B cell (primary cell): ENCODE data around the gene FSIP1. TPM values are rescaled to one million over a fixed set of nuclear protein-coding genes. Genes with fewer than 3 reads are reported as not detected.

ENCODE experiments used
- ATAC-seq: fragments of 200-7000 bp; cut with Tn5 transposase; one replicate; pipeline ENCODE4 v1.10.0; 2021; ENCODE audit warnings: low read depth, mild to moderate bottlenecking, moderate number of reproducible peaks, moderate library complexity
- CTCF ChIA-PET: fragments of 350-600 bp; sonication (Branson Sonifier 250); formaldehyde crosslinking; loops from one replicate; lab custom pipeline; 2021; ENCODE audit warnings: antibody characterized with exemption, inconsistent platforms; lab: Charles Lee
- POLR2A ChIA-PET: fragments of 350-600 bp; sonication (Branson Sonifier 250); formaldehyde crosslinking; loops from one replicate; lab custom pipeline; 2021; ENCODE audit warnings: antibody characterized with exemption; lab: Charles Lee
- DNase-seq: peaks from one replicate; pipeline ENCODE4 v3.0.0; 2013
- H2AFZ ChIP-seq: 2 replicates; pipeline ENCODE4 v1.6.1; 2012; ENCODE audit warnings: mild to moderate bottlenecking, low read depth, low read length; ENCODE audit not compliant: insufficient read depth, poor library complexity, severe bottlenecking
- H3K27ac ChIP-seq, 2 donors: 1 replicate in 1 of 2; 2 replicates in 1 of 2; pipeline ENCODE4 v1.5.1; 2012 to 2013; ENCODE audit warnings: low read length in 2 of 2, mild to moderate bottlenecking in 2 of 2, moderate library complexity in 1 of 2
- H3K27me3 ChIP-seq, 4 experiments: fragments of 200-600 bp in 1 of 4; sonication (generic) in 1 of 4; replicated peaks in 1 of 4; 1 replicate in 2 of 4; 2 replicates in 2 of 4; pipeline versions ENCODE4 v1.6.1 to v1.7.0; 2013 to 2016; ENCODE audit warnings: low read length in 3 of 4, mild to moderate bottlenecking in 2 of 4, mixed read lengths in 1 of 4, moderate library complexity in 1 of 4; ENCODE audit not compliant: insufficient read depth in 4 of 4, control insufficient read depth in 3 of 4; ENCODE audit errors: control extremely low read depth in 1 of 4
- H3K36me3 ChIP-seq, 2 experiments: replicated peaks in 1 of 2; 1 replicate in 1 of 2; 2 replicates in 1 of 2; pipeline versions ENCODE4 v1.6.1 to v1.7.1; 2013; ENCODE audit warnings: low read length in 1 of 2; ENCODE audit not compliant: insufficient read depth in 2 of 2, control insufficient read depth in 1 of 2; ENCODE audit errors: control extremely low read depth in 1 of 2, extremely low read depth in 1 of 2
- H3K4me1 ChIP-seq, 2 donors: fragments of 200-600 bp in 1 of 2; sonication (generic) in 1 of 2; 1 replicate in 1 of 2; 2 replicates in 1 of 2; pipeline versions ENCODE4 v1.5.1 to v1.6.1; 2013 to 2017; ENCODE audit warnings: low read length in 2 of 2; ENCODE audit not compliant: control insufficient read depth in 2 of 2, insufficient read depth in 2 of 2
- H3K4me2 ChIP-seq: replicated peaks from 2 replicates; pipeline ENCODE3; 2012; ENCODE audit warnings: mild to moderate bottlenecking, low read depth, low read length; ENCODE audit not compliant: poor library complexity, severe bottlenecking
- H3K4me3 ChIP-seq, 5 experiments: fragments of 200-600 bp in 1 of 5; sonication (generic) in 1 of 5; 1 replicate in 3 of 5; 2 replicates in 2 of 5; pipeline versions ENCODE4 v1.5.1 to v1.7.0; 2011 to 2016; ENCODE audit warnings: low read length in 4 of 5, mild to moderate bottlenecking in 4 of 5, low read depth in 2 of 5, control low read depth in 1 of 5, moderate library complexity in 1 of 5; ENCODE audit not compliant: insufficient read depth in 1 of 5; ENCODE audit errors: control extremely low read depth in 1 of 5, extremely low read depth in 1 of 5
- H3K79me2 ChIP-seq: fragments of 200-600 bp; sonication (generic); one replicate; pipeline ENCODE4 v1.6.0; 2016; ENCODE audit warnings: low read length; ENCODE audit not compliant: control insufficient read depth, insufficient read depth
- H3K9ac ChIP-seq: fragments of 200-600 bp; sonication (generic); 2 replicates; pipeline ENCODE4 v1.6.1; 2017; ENCODE audit warnings: mild to moderate bottlenecking, low read length, moderate library complexity
- H3K9me3 ChIP-seq, 3 donors: one replicate each; pipeline versions ENCODE4 v1.6.1 to v1.7.1; 2013; ENCODE audit warnings: low read length in 2 of 3; ENCODE audit not compliant: control insufficient read depth in 2 of 3, insufficient read depth in 1 of 3; ENCODE audit errors: control extremely low read depth in 1 of 3
- H4K20me1 ChIP-seq: 2 replicates; pipeline ENCODE4 v1.6.0; 2012; ENCODE audit warnings: mild to moderate bottlenecking, low read length; ENCODE audit not compliant: insufficient read depth, control insufficient read depth, poor library complexity, severe bottlenecking
- H3K27ac Mint-ChIP-seq: one replicate; pipeline ENCODE4 v1.8.0; 2021; ENCODE audit warnings: mixed read lengths
- H3K27me3 Mint-ChIP-seq: one replicate; pipeline ENCODE4 v1.8.0; 2021; ENCODE audit warnings: mixed read lengths
- H3K4me1 Mint-ChIP-seq: one replicate; pipeline ENCODE4 v1.8.0; 2021; ENCODE audit warnings: mixed read lengths
- H3K4me3 Mint-ChIP-seq: one replicate; pipeline ENCODE4 v1.8.0; 2021; ENCODE audit warnings: mixed read lengths
- H3K9me3 Mint-ChIP-seq: one replicate; pipeline ENCODE4 v1.8.0; 2022; ENCODE audit warnings: mixed read lengths; ENCODE audit not compliant: insufficient read depth
- CTCF ChIP-seq: fragments of 200-600 bp; IDR thresholded peaks from one replicate; pipeline ENCODE4 v1.8.0; 2022; ENCODE audit warnings: antibody characterized with exemption, mild to moderate bottlenecking
- EZH2 ChIP-seq: IDR thresholded peaks from 2 replicates; pipeline ENCODE4 v1.6.1; 2012; ENCODE audit warnings: borderline replicate concordance, low read depth, mild to moderate bottlenecking, moderate library complexity, low read length; ENCODE audit not compliant: insufficient read depth, poor library complexity, severe bottlenecking
- WGBS: methylation state at CpG from one replicate; pipeline ENCODE4 v1.1.5; 2013; ENCODE audit warnings: missing lambda C conversion rate; ENCODE audit not compliant: insufficient coverage; 5-methylcytosine and 5-hydroxymethylcytosine counted together
- intact Hi-C: fragments of 100-400 bp; cut with micrococcal nuclease; formaldehyde crosslinking; loops from one replicate; pipeline ENCODE4 v1.10.0; 2022
- polyA plus RNA-seq: library from polyadenylated mRNA; depleted of rRNA; stranded (reverse); fragments of >200 nt; gene quantifications from 2 replicates; pipeline ENCODE4 v1.2.3, GENCODE V29; 2012
- total RNA-seq, 2 donors: library from RNA; stranded (reverse); fragments of 120-200 nt in 1 of 2; gene quantifications; 1 replicate in 1 of 2; 2 replicates in 1 of 2; pipeline versions ENCODE4 v1.2.3 to v1.2.4, GENCODE V29; 2013 to 2022

The FSIP1 gene
- total and polyA plus RNA-seq, 2 donors (not counting 1 experiment from before 2014, with no cell fraction given), result 0.19 to 0.49 TPM

DNA sequence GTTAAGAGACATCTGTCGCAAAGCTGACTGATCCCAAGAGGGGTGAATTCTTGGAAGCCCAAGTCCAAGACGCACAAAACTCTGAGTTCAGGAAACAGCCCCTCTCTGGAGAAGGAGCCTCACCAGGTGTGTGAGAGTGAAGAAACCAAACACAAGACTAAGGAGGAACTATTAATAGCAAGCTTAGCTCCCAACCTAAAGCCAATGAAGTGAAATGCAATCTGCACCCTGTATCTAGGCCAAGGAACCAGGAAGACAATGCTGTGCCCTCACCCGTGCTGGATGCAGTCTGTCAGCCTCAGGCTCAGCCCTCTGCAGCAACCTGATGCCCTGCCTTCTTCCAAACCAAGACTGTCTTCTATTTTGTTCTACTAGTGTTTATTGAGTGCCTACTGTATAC is 224.2 kb downstream of the FSIP1 start:
- no peak overlapping the region for H2AFZ ChIP-seq
- intact Hi-C loops, result no loop called here
- ATAC-seq, result no peak
- no peaks in the 10 kb centered on the region for H3K27me3 Mint-ChIP-seq
- 34% methylated on average over 3 of the region's 3 CpGs for WGBS
- H3K4me2 ChIP-seq, result no peak overlapping the region
- H3K79me2 ChIP-seq, result no peaks in the 10 kb centered on the region
- H3K4me3 ChIP-seq, result no peak overlapping the region
- H3K4me1 ChIP-seq, result no peaks in the 10 kb centered on the region
- no peak for DNase-seq
- no peaks in the 10 kb centered on the region for H3K9me3 Mint-ChIP-seq
- no peaks in the 10 kb centered on the region for H3K36me3 ChIP-seq
- H3K27ac ChIP-seq, result no peak overlapping the region
- H3K9ac ChIP-seq, result no peak overlapping the region
- no peaks in the 10 kb centered on the region for H4K20me1 ChIP-seq
- H3K27ac Mint-ChIP-seq, result no peak overlapping the region
- POLR2A ChIA-PET, result no interaction called here
- no peaks in the 10 kb centered on the region for H3K9me3 ChIP-seq
- H3K4me3 Mint-ChIP-seq, result no peak overlapping the region
- H3K4me1 Mint-ChIP-seq, result no peaks in the 10 kb centered on the region
- TF ChIP-seq EZH2 (no peak), CTCF (no peak)
- no peaks in the 10 kb centered on the region for H3K27me3 ChIP-seq
- CTCF ChIA-PET, result no interaction called here

- 93% methylated on average over 4 of the region's 7 CpGs for WGBS
- CTCF ChIA-PET, result no interaction called here
- intact Hi-C loops, result no loop called here
These were observed 226.2 kb downstream of the FSIP1 start for GRCh38 chr15:39556461-39556860.

More at GRCh38 chr15:39556461-39556860, 226.2 kb downstream of the FSIP1 start:
- Histone ChIP-seq H3K9ac (no peak overlapping the region), H3K4me3 (no peak overlapping the region), H3K27me3 (no peaks in the 10 kb centered on the region), H3K9me3 (no peaks in the 10 kb centered on the region), H3K4me2 (no peak overlapping the region), H3K36me3 (no peaks in the 10 kb centered on the region), H2AFZ (no peak overlapping the region), H3K79me2 (no peaks in the 10 kb centered on the region), H3K27ac (no peak overlapping the region), H3K4me1 (no peaks in the 10 kb centered on the region), H4K20me1 (no peaks in the 10 kb centered on the region)
- Mint-ChIP-seq H3K27me3 (peaks cover 3% of the 10 kb centered on the region), H3K4me1 (no peaks in the 10 kb centered on the region), H3K9me3 (no peaks in the 10 kb centered on the region), H3K27ac (no peak overlapping the region), H3K4me3 (no peak overlapping the region)
- no peak for TF ChIP-seq EZH2
- no peak for TF ChIP-seq CTCF
- DNase-seq (no peak), ATAC-seq (no peak)
- POLR2A ChIA-PET, result no interaction called here
